Psoas muscle (tissue), 8 donors: Measurements from ENCODE around the gene NOC2L. TPM values are rescaled to one million over a fixed set of nuclear protein-coding genes. Genes with fewer than 3 reads are reported as not detected.

ENCODE experiments used
- ATAC-seq, 4 donors: fragments of 200-7000 bp; cut with Tn5 transposase; one replicate each; pipeline ENCODE4 v1.9.1; 2020; ENCODE audit warnings: moderate library complexity in 3 of 4, mild to moderate bottlenecking in 2 of 4
- DNase-seq, 2 donors: peaks; one replicate each; pipeline ENCODE4 v3.0.0-alpha.2; 2020
- H3K27ac ChIP-seq: fragments of 200-600 bp; one replicate; pipeline ENCODE4 v1.8.0; 2022
- H3K27me3 ChIP-seq, 3 donors: fragments of 200-600 bp in 1 of 3; one replicate each; pipeline versions ENCODE4 v1.6.1 to v1.8.0; 2013 to 2022; ENCODE audit warnings: low read length in 2 of 3, mild to moderate bottlenecking in 2 of 3, moderate library complexity in 1 of 3; ENCODE audit not compliant: insufficient read depth in 3 of 3
- H3K36me3 ChIP-seq, 2 donors: fragments of 200-600 bp in 1 of 2; one replicate each; pipeline versions ENCODE4 v1.6.1 to v1.8.0; 2013 to 2022; ENCODE audit warnings: low read depth in 1 of 2, mild to moderate bottlenecking in 1 of 2, moderate library complexity in 1 of 2; ENCODE audit not compliant: insufficient read depth in 1 of 2
- H3K4me1 ChIP-seq: fragments of 200-600 bp; one replicate; pipeline ENCODE4 v1.8.0; 2022
- H3K4me3 ChIP-seq: fragments of 200-600 bp; one replicate; pipeline ENCODE4 v1.8.0; 2022; ENCODE audit warnings: mild to moderate bottlenecking
- H3K9me3 ChIP-seq: fragments of 200-600 bp; one replicate; pipeline ENCODE4 v1.8.0; 2022
- CTCF ChIP-seq: fragments of 200-600 bp; IDR thresholded peaks from one replicate; pipeline ENCODE4 v1.8.0; 2022; ENCODE audit warnings: antibody characterized with exemption
- WGBS, 3 donors: extraction: QIAGEN DNeasy Blood & Tissue Kit; methylation state at CpG; one replicate each; pipeline versions ENCODE4 v1.1.6 to v1.1.7; 2013; 5-methylcytosine and 5-hydroxymethylcytosine counted together
- intact Hi-C, 2 donors: fragments of 100-400 bp; cut with DNase I; formaldehyde crosslinking; loops; one replicate each; pipeline versions ENCODE4 v1.11.0 to v1.14.2; 2022
- polyA plus RNA-seq, 3 donors: library from polyadenylated mRNA; stranded (reverse); fragments of 200-250 nt; gene quantifications; one replicate each; pipeline ENCODE4 v1.2.3, GENCODE V29; 2013
- total RNA-seq, 4 donors: library from RNA; stranded (reverse); fragmentation: NEBNext Ultra II Directional in 2 of 4; extraction: Animal tissue kit (Norgen Biotek cat#: 25700) in 2 of 4; gene quantifications; one replicate each; pipeline versions ENCODE4 v1.2.1 to v1.2.4, GENCODE V29; 2021 to 2023
- donor health status: healthy with polysubstance abuse.
- donor health status: DM: no; HTN: no; CAD: no; lungs with moderate emphysema.
- donor health status: Bipolar disorder and iron deficiency.
- donor health status: healthy.
- donor health status: DM: yes; HTN: yes; CAD: no.
- donor health status: DM: no; HTN: no; CAD: no.
- donor health status: DM: no; HTN: no; CAD: no.
- donor health status: DM: yes; HTN: yes; CAD: no.

NOC2L gene
- total and polyA plus RNA-seq, 7 donors = 61.4 to 106 (median 85.3) TPM

DNA sequence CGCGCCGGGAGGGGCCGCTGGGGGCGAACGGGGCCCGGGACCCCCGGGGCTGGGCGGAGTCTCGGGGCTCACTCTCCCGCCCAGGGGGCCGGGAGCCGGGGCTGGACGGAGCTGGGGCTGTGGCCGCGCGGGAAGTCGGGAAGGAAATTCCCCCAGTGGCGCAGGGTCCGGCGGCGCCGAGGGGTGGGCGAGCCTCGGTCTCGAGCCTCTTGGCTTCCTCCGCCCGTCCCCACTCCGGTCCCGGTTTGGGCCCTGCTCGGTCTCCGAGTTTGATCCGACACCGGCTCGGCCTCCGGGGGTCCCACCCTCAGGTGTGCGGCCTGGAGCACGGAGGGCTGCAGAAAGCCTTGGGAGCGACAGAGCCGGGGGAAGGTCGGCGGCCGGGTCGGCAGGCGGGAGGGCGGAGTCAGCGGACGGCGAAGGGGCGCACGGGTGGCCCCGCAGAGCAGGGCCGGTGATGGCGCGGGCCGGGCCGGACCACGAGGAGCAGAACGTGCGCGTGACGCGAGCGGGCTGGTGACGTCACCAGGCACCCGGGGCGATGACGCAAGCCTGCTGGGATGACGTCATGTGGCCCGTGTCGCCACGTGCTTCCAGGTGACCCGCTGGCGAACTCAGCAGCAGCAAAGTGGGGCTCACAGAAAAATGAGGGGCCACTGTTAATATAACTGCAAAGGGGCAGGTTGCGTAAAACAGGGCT is 41.5 kb upstream of the NOC2L start:
- peak overlapping the region; percentile 81 for H3K4me3 ChIP-seq
- intact Hi-C loops = no loop called here
- peaks cover 0 to 10% (median 0%) of the 10 kb centered on the region in 3 donors for H3K27me3 ChIP-seq
- peak; percentile 55 to 67 (median 60) for ATAC-seq
- H3K9me3 ChIP-seq = no peaks in the 10 kb centered on the region
- H3K4me1 ChIP-seq = peaks cover 8% of the 10 kb centered on the region
- peak overlapping the region; percentile 92 for H3K27ac ChIP-seq
- no peaks in the 10 kb centered on the region for H3K36me3 ChIP-seq
- peak; percentile 74 to 85 for DNase-seq
- no peak for TF ChIP-seq CTCF
- 1% methylated on average over 42 to 75 of the region's 75 CpGs for WGBS, 3 donors

GRCh38 chr1:999725-1000356 is 40.8 kb upstream of the NOC2L start, which contains the start of gene HES4:
Gene HES4, minus strand, starts transcription at chr1:1000097. Its CDS starts 124 bp downstream, at chr1:999973.
- Histone ChIP-seq H3K4me1 (peaks cover 1% of the 10 kb centered on the region), H3K27ac (peak within 1 kb of the TSS; percentile 92), H3K36me3 (no peaks in the 10 kb centered on the region), H3K27me3 (peaks cover 0 to 10% (median 0%) of the 10 kb centered on the region in 3 donors), H3K4me3 (peak within 1 kb of the TSS; percentile 81), H3K9me3 (no peaks in the 10 kb centered on the region)
- no peak for TF ChIP-seq CTCF
- peak; percentile 77 to 84 (median 82) for ATAC-seq
- intact Hi-C loops = loop anchor here in 1 of 2 donors (2.0 kb wide), 1 partner anchor 15 kb away; no protein-coding TSS in a partner anchor
- peak; percentile 90 for DNase-seq
- WGBS, 3 donors = 0% methylated on average over 58 to 95 of the region's 95 CpGs

GRCh38 chr1:998995-999724 is 40.1 kb upstream of the NOC2L start:
- intact Hi-C loops = loop anchor here in 1 of 2 donors (2.0 kb wide), 1 partner anchor 14 kb away; no protein-coding TSS in a partner anchor
- no peaks in the 10 kb centered on the region for H3K4me1 ChIP-seq
- WGBS, 3 donors = 0 to 1% (median 0%) methylated on average over 47 to 86 of the region's 86 CpGs
- ATAC-seq (no peak), DNase-seq (peak; percentile 34 to 63)
- H3K27me3 ChIP-seq = peaks cover 0 to 10% (median 0%) of the 10 kb centered on the region in 3 donors
- peak overlapping the region; percentile 81 for H3K4me3 ChIP-seq
- H3K9me3 ChIP-seq = no peaks in the 10 kb centered on the region
- no peak for TF ChIP-seq CTCF
- no peaks in the 10 kb centered on the region for H3K36me3 ChIP-seq
- peak overlapping the region; percentile 92 for H3K27ac ChIP-seq

GRCh38 chr1:998745-998994 is 39.6 kb upstream of the NOC2L start:
- no peaks in the 10 kb centered on the region for H3K4me1 ChIP-seq
- H3K4me3 ChIP-seq = peak overlapping the region; percentile 81
- DNase-seq = no peak
- H3K27me3 ChIP-seq = peaks cover 0 to 10% (median 0%) of the 10 kb centered on the region in 3 donors
- H3K36me3 ChIP-seq = no peaks in the 10 kb centered on the region
- ATAC-seq = no peak
- peak overlapping the region; percentile 17 for H3K27ac ChIP-seq
- H3K9me3 ChIP-seq = no peaks in the 10 kb centered on the region
- WGBS, 3 donors = 0 to 12% (median 8%) methylated on average over 4 to 27 of the region's 27 CpGs
- TF ChIP-seq CTCF = no peak
- intact Hi-C loops = loop anchor here in 1 of 2 donors (2.0 kb wide), 1 partner anchor 14 kb away; no protein-coding TSS in a partner anchor
